Measurements from ENCODE around the gene S100A4.
"Not testable (repeated sequence)": the region's sequence is repeated elsewhere in the genome, so short reads cannot be mapped to it uniquely, and the experiment has no call there.

Gene S100A4

GRCh38 chr1:153532181-153532580 is 13.4 kb downstream of the S100A4 start:
- DNase-seq: peak; percentile 46

DNA sequence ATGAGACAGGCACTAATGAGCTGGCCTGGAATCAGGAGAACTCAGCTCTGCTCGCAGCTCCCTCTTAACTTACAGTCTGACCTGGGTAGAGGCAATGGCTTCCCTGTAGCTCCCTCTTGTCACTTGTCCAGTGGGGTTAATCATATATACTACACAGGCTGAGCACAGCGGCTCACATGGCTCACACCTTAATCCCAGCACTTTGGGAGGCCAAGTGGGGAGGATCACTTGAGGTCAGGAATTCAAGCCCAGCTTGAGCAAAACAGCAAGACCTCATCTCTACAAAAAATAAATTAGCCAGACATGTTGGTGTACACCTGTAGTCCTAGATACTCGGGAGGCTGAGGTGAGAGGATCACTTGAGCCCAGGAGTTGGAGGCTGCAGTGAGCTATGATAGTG is 14.0 kb downstream of the S100A4 start:
- DNase-seq: no peak

DNA sequence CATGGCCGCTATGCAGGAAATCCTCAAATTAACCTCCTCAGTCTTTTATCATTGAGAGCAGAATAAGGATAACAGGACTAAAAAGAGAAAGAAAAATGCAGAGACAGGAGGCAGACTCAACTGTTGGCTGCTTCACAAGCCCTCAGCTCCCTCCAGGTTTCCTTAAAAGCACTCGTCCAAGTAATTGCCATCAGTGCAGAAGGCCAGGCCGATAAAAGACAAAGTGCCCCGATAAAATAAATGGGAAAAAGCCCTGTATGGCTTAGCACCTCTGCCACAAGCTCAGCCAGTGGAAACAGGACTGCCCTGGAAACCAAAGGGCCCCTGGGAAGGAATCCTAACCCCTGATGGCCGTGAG is 17.9 kb downstream of the S100A4 start:
- DNase-seq: no peak

- DNase-seq: no peak
These were observed 18.5 kb downstream of the S100A4 start for GRCh38 chr1:153527023-153527682.

GRCh38 chr1:153526132-153526543 is 19.5 kb downstream of the S100A4 start:
- DNase-seq: no peak

DNA sequence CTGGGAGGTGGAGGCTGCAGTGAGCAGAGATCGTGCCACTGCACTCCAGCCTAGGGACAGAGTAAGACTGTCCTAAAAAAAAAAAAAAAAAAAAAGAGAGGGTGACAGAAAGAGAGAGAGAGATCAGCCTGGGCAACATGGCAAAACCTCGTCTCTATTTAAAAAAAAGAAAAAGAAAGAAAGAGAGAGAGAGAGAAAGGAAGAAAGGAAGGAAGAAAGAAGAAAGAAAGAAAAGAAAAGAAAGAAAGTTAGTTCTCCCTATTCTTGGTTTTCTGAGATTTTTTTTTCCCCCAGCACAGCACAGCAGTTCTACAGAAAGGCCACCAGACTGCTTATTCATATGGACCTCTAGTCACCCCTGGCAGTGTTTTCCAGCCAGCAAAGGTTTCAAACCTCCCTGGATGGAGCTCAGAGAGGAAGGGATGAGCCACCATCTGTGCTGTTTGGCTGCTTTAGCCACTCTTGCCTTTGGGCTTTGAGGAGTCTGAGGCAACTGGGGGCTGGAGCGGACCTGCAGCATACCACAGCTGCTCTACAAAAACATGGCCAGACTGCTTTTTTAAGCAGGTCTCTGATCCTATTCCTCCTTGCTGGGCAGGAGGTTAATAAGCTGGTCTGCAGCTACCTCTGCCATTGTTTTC is 20.4 kb downstream of the S100A4 start:
- no peak for DNase-seq

GRCh38 chr1:153522353-153523048 is 23.1 kb downstream of the S100A4 start:
- DNase-seq: not testable (repeated sequence)

DNA sequence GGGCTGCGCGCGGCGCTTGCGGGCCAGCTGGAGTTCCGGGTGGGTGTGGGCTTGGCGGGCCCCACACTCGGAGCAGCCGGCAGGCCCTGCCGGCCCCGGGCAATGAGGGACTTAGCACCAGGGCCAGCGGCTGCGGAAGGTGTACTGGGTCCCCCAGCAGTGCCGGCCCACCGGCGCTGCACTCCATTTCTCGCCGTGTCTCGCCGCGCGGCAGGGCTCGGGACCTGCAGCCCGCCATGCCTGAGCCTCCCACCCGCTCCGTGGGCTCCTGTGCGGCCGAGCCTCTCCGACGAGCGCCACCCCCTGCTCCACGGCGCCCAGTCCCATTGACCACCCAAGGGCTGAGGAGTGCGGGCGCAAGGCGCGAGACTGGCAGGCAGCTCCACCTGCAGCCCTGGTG is 23.8 kb downstream of the S100A4 start:
- not testable (repeated sequence) for DNase-seq

GRCh38 chr1:153520818-153521476 is 24.7 kb downstream of the S100A4 start:
- no peak for DNase-seq

- not testable (repeated sequence) for DNase-seq
These were observed 25.4 kb downstream of the S100A4 start for GRCh38 chr1:153520137-153520691.

- DNase-seq: no peak
These were observed 26.4 kb downstream of the S100A4 start for GRCh38 chr1:153519242-153519641.

DNA sequence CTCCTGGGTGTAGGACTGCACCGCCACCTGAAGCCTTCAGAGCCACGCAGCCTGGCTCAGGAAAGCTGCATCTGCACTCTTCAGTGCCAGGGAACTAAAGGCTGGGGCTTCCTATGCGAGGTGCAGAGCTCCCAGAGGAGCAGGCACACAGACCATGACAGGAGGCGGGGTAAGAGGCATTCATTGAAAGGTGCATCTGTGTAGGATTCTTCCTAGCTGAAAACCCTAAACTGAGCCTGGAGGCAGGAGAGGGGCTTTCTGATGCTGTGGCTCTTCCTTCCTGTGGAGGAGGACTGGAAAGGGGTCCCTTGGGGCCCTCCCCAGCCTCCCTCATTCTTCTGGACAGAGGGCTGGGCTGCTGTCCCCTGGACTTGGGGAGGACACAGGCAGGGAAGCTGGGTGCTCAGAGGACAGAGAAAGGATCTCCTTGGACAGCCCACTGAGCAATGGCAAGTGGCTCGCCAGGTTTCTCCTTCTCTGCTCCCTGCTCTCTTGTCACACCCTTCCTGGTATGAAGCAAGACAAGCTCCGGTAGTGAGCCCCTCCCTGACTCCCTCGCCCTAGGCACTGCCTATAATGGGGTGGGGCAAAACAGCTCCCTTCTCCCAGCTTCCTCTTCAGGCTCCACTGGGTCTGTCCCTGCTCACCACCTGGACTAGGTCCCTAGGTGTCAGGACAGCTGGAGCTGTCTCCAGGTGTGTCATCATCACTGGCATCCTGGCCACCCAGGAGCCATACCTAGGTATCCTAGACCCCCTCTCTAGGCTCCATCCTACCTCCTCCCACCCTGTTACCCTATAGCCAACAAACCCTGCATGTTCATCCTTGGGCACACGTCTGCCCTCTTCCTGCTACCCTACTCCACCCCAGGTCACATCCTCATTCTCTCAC is 29.9 kb downstream of the S100A4 start:
- DNase-seq: no peak

DNA sequence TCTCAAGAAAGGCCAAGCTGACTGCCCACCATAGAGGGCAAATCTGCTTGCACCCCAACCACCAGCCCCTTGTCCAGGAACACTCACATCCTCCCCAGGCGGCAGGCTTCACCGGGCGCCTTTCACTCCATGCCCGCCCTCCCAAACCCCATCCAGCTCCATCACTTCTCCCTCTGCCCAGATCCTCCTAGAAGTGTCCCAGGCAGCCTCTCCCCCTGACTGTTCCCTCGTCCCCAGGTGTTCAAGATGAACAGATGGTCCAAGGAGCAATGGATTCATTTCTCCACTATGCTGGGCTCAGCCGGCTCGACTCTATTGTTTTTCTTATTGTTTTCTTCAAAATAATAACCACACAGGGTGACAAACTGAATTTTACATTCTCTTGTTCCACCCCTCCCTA is 31.9 kb downstream of the S100A4 start:
- no peak for DNase-seq

- no peak for DNase-seq
These were observed 32.6 kb downstream of the S100A4 start for GRCh38 chr1:153513023-153513422.

DNA sequence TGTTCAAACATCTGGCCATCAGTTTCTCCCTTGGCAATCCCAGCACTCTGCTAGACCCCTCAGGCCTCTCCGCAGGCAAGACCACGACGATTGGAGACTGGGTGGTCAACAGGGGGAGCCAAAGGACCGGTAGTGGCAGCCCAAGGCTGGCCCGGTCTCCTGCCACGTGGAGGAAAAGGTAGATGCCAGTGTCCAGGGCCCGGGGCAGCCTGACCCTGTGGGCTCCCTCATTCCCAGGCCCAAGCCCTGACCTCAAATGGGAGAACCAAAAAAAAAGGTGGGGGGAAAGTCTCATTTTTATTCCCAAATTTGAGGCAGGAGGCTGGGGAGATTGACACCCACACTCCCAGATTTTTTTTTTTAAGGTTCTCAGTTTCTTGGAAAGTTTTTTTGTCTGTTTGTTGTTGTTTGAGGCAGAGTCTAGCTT is 34.6 kb downstream of the S100A4 start:
- DNase-seq: peak; percentile 82

DNA sequence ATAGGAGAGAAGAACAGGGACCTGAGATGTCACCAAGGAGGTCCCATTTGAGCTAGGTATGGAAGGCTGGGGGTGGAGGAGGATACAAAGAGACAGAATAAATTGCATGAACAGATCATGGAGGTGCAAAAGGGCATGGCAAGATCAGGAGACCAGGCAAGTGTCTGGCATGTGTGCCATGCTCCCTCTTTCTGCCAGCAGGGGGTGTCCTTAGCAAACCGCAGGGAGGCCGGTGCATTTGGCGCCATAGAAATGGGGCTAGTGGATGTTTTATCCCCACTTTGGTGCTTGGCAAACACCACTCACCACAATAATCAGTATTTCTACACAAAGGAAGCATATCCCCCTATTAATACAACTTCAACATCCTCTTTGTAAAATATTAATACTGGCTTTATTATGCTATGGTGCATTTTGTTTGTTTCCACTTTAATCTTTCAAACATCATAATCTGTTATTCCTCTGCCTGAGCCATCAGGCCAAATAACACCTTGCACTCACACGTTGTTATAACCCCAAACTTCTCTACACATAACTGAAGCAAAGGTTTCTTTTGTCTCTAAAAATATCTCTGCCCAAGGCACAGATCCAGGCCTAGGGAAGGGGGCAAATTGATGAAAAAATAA is 35.8 kb downstream of the S100A4 start:
- DNase-seq: peak; percentile 64

- no peak for DNase-seq
These were observed 36.6 kb downstream of the S100A4 start for GRCh38 chr1:153509036-153509435.

DNA sequence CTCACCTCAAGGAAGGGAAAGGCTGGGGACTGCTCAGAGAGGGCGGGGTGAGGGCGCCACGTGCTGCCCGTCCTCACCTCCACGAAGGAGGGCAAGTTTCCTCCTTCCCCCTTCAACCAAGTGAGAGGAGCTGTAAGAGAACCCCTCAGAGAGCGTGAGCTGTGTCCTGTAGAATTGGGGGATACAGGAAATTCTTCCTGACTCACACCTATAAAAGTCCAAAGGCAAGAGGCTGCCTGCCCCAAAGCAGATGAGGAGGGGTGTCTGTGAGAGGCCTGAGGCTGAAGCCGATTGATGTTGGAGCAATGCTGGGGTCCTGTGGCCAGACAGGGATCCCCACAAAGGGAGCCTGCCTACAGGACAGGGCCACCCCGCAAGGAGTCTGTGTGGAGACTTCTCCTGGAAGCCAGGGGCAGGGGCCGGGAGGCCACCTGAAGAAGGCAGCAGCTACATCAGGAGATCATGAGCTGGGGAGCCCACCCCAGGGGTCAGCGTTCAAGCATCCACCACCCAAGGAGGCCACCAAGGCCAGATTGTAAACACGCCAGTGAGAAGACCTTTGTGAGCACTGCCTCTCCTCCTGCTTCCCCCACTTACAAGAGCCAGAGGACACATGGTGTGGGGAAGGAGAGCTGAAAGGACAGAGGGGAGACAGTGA is 37.6 kb downstream of the S100A4 start:
- no peak for DNase-seq

DNA sequence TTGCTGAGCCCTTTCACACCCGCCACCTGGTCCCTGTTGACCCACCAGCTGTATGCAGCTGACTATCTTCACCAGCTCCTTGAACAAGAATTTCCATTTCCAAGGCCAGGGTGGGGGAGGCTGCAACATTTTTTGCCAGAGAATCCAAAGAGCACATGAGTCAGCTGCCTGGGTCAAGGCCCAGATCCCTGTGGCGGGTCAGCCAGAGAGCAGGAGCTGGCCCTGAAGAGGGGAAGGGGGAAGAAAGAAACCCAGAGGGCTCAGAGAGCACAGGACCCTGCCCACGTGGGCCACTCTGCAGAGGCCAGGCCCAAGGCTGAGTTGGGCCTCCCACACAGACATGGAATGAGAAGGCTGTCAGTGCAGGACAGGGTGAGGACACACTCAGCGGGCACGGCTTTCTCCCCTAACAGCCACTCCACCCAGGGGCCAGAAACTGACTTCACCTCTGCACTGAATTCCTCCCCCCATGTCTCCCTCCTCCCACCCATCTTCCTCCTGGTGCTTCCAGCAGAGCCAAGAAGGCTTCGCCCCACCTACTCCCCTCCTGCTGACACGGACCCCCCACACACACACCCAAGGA is 38.7 kb downstream of the S100A4 start:
- DNase-seq: no peak

DNA sequence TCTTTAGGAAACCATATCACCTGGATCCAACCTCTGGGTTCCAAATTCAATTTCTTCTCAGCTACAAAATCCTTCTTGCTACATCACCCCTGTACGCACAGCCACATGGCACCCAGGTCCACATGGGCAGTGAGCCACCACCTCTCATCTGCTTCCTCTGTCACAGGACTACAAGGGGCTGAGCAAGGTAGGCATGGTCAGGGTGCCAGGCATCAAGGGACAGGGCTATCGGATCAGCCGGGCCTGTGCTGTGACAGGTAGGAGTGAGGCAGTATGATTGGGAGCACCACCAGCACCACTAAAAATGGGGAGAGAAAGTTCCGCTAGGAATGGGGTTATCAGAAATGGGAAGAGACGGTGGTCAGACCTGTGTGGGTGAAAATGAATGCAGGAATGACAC is 39.2 kb downstream of the S100A4 start:
- DNase-seq: no peak

DNA sequence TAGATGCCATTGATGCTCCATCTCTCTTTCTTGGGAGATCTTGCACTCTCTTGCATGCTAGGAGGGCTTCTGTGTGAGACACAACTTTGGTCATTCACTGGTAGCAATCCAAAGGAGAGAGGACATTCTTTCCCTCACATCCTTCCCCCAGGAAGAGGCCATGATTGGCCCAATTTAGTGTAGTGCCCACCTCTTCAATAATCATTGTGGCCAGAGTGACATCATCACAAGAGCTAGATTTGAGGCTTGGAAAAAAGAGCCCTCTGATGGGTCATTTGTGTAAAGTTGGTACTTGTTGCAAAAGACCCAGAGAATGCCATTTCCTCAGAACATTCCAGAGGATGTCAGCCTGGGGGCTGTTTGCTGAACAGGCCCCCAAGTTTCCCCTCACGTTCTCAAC is 40.0 kb downstream of the S100A4 start:
- DNase-seq: no peak

Measured in activated gamma-delta T cell treated with Interleukin-2 at 50 U/mL for 16 hours (primary cell).